ENCODE data around the gene SEZ6L2. TPM values are rescaled to one million over a fixed set of nuclear protein-coding genes. Genes with fewer than 3 reads are reported as not detected.

The SEZ6L2 gene
- total RNA-seq, 1 donor from 2014 or later = not detected

- intact Hi-C loops (cut with micrococcal nuclease) = no loop called here
- POLR2A ChIA-PET = interaction anchor here (1.2 kb wide), 1 partner anchor 93 kb away, joined by 10 read pairs; no protein-coding TSS in a partner anchor
- peaks cover 5% of the 10 kb centered on the region for H3K4me1 Mint-ChIP-seq
- H3K36me3 Mint-ChIP-seq (ENCODE audit: low read depth) = no peaks in the 10 kb centered on the region
- ATAC-seq (ENCODE audit: low read depth) = no peak
- no peak overlapping the region for H3K4me3 Mint-ChIP-seq
- peaks cover 33% of the 10 kb centered on the region for H3K27me3 Mint-ChIP-seq
- H3K27ac Mint-ChIP-seq = no peak overlapping the region
- no peaks in the 10 kb centered on the region for H3K9me3 Mint-ChIP-seq
- no peak for DNase-seq
- CTCF ChIA-PET = no interaction called here
- TF ChIP-seq CTCF (IDR thresholded peaks at IDR 0.05) = no peak
These were observed 390 bp downstream of the SEZ6L2 start for GRCh38 chr16:29898804-29899515.

GRCh38 chr16:29898135-29898803 lies 1.1 kb downstream of the SEZ6L2 start:
- no peak overlapping the region for H3K4me3 Mint-ChIP-seq
- POLR2A ChIA-PET = no interaction called here
- no peak for TF ChIP-seq CTCF (IDR thresholded peaks at IDR 0.05)
- H3K27me3 Mint-ChIP-seq = peaks cover 33% of the 10 kb centered on the region
- no peak for DNase-seq
- no peak overlapping the region for H3K27ac Mint-ChIP-seq
- CTCF ChIA-PET = no interaction called here
- H3K36me3 Mint-ChIP-seq (ENCODE audit: low read depth) = no peaks in the 10 kb centered on the region
- ATAC-seq (ENCODE audit: low read depth) = no peak
- H3K4me1 Mint-ChIP-seq = peaks cover 5% of the 10 kb centered on the region
- H3K9me3 Mint-ChIP-seq = no peaks in the 10 kb centered on the region
- intact Hi-C loops (cut with micrococcal nuclease) = no loop called here

GRCh38 chr16:29897333-29897732 lies 2.0 kb downstream of the SEZ6L2 start:
- no peak for TF ChIP-seq CTCF (IDR thresholded peaks at IDR 0.05)
- Mint-ChIP-seq H3K4me3 (no peak overlapping the region), H3K9me3 (no peaks in the 10 kb centered on the region), H3K27ac (no peak overlapping the region), H3K36me3 (ENCODE audit: low read depth) (no peaks in the 10 kb centered on the region), H3K4me1 (peaks cover 5% of the 10 kb centered on the region), H3K27me3 (peaks cover 33% of the 10 kb centered on the region)
- DNase-seq (no peak), ATAC-seq (ENCODE audit: low read depth) (no peak)
- ChIA-PET CTCF (no interaction called here), POLR2A (no interaction called here)
- intact Hi-C loops (cut with micrococcal nuclease) = no loop called here

GRCh38 chr16:29896841-29897240 lies 2.5 kb downstream of the SEZ6L2 start:
- Mint-ChIP-seq H3K27me3 (peaks cover 33% of the 10 kb centered on the region), H3K9me3 (no peaks in the 10 kb centered on the region), H3K4me3 (no peak overlapping the region), H3K36me3 (ENCODE audit: low read depth) (no peaks in the 10 kb centered on the region), H3K27ac (no peak overlapping the region), H3K4me1 (peaks cover 5% of the 10 kb centered on the region)
- ChIA-PET POLR2A (no interaction called here), CTCF (no interaction called here)
- intact Hi-C loops (cut with micrococcal nuclease) = no loop called here
- ATAC-seq (ENCODE audit: low read depth) = no peak
- no peak for TF ChIP-seq CTCF (IDR thresholded peaks at IDR 0.05)
- no peak for DNase-seq

GRCh38 chr16:29894352-29894751 lies 5.0 kb downstream of the SEZ6L2 start:
- ChIA-PET POLR2A (no interaction called here), CTCF (no interaction called here)
- Mint-ChIP-seq H3K27ac (no peak overlapping the region), H3K9me3 (no peaks in the 10 kb centered on the region), H3K27me3 (peaks cover 27% of the 10 kb centered on the region), H3K4me3 (no peak overlapping the region), H3K4me1 (no peaks in the 10 kb centered on the region), H3K36me3 (ENCODE audit: low read depth) (no peaks in the 10 kb centered on the region)
- TF ChIP-seq CTCF (IDR thresholded peaks at IDR 0.05) = no peak
- ATAC-seq (ENCODE audit: low read depth) (no peak), DNase-seq (no peak)
- intact Hi-C loops (cut with micrococcal nuclease) = no loop called here

Data from activated B cell treated with CpG ODN at 0.5 μM for 24 hours (primary cell).